GM12892 (cell line): Measurements from ENCODE around the gene OR14J1.

Experiments
- POLR2A ChIP-seq: IDR thresholded peaks from 2 replicates; pipeline ENCODE4 v1.6.1; 2011; ENCODE audit warnings: low read depth, low read length, control low read depth
- POLR2AphosphoS5 ChIP-seq: IDR thresholded peaks from 2 replicates; pipeline ENCODE4 v1.6.1; 2011; ENCODE audit warnings: low read depth, low read length, control low read depth
- TAF1 ChIP-seq: IDR thresholded peaks from 2 replicates; pipeline ENCODE4 v1.6.1; 2011; ENCODE audit warnings: low read depth, mild to moderate bottlenecking, control low read depth, low read length, borderline replicate concordance

- TF ChIP-seq TAF1: no peak
- TF ChIP-seq POLR2AphosphoS5: no peak
- no peak for TF ChIP-seq POLR2A
Measured at GRCh38 chr6:29345380-29345779, 43.9 kb downstream of the OR14J1 start.
